Cardiac fibroblast (primary cell): ENCODE measurements around the gene MED15.

ENCODE experiments used
- DNase-seq, 2 donors: peaks; one replicate each; pipeline versions ENCODE4 v3.0.0 to v3.0.0-alpha.2; 2010; ENCODE audit warnings: low read depth in 2 of 2
- H3K4me3 ChIP-seq, 2 donors: replicated peaks in 1 of 2; 1 replicate in 1 of 2; 2 replicates in 1 of 2; pipeline ENCODE4 v1.5.1; 2011; ENCODE audit warnings: low read depth in 2 of 2, low read length in 2 of 2, mild to moderate bottlenecking in 2 of 2, moderate library complexity in 1 of 2
- CTCF ChIP-seq: IDR thresholded peaks from one replicate; pipeline ENCODE4 v1.5.1; 2011; ENCODE audit warnings: low read depth, mild to moderate bottlenecking, low read length, inconsistent platforms

Gene MED15

GRCh38 chr22:20605328-20605727, 97.9 kb downstream of the MED15 start:
- TF ChIP-seq CTCF: no peak
- DNase-seq: no peak

GRCh38 chr22:20606041-20606783, 98.8 kb downstream of the MED15 start:
- DNase-seq: peak; percentile 73 to 77
- TF ChIP-seq CTCF: peak; percentile 91
- no peak overlapping the region for H3K4me3 ChIP-seq

More at GRCh38 chr22:20605328-20605727, 97.9 kb downstream of the MED15 start:
- no peak overlapping the region for H3K4me3 ChIP-seq

- H3K4me3 ChIP-seq: no peak overlapping the region
- DNase-seq: no peak
- TF ChIP-seq CTCF: no peak
Measured at GRCh38 chr22:20606784-20607128, 99.3 kb downstream of the MED15 start.

- DNase-seq: no peak
- TF ChIP-seq CTCF: no peak
- no peak overlapping the region for H3K4me3 ChIP-seq
Measured at GRCh38 chr22:20607157-20607907, 99.9 kb downstream of the MED15 start.

GRCh38 chr22:20610243-20610686, 102.9 kb downstream of the MED15 start:
- TF ChIP-seq CTCF: no peak
- no peak overlapping the region for H3K4me3 ChIP-seq
- no peak for DNase-seq

DNA sequence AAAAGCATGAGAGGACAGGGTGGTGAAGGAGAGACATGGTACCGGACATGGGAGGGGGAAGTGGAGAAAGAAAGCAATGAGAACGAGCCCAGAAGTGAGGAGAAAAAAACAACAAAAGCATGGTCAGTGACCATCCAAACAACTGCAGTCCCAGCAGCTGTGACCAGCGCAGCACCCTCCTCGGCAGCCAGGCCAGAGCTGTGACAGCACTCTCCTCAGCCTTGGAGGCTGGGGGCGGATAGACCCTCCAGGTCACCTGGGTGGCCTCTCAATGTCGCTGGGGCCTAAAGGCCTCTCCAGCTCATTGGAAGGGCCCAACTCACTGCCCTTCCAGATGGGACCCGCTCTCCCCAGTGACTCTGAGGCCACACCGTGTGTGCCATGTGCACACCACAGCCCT, 103.3 kb downstream of the MED15 start:
- no peak for DNase-seq
- no peak overlapping the region for H3K4me3 ChIP-seq
- TF ChIP-seq CTCF: no peak
